SIG-M5 treated with dmso at 0.1 percent for 504 hours (cell line): Measurements from ENCODE around the gene VIPR1.

Experiments used
- DNase-seq: peaks from one replicate; lab custom pipeline; 2025; ENCODE audit not compliant: unreplicated experiment; lab: John Stamatoyannopoulos, UW

Gene VIPR1

GRCh38 chr3:42509111-42509510, 6.7 kb downstream of the VIPR1 start:
- DNase-seq, result no peak

DNA sequence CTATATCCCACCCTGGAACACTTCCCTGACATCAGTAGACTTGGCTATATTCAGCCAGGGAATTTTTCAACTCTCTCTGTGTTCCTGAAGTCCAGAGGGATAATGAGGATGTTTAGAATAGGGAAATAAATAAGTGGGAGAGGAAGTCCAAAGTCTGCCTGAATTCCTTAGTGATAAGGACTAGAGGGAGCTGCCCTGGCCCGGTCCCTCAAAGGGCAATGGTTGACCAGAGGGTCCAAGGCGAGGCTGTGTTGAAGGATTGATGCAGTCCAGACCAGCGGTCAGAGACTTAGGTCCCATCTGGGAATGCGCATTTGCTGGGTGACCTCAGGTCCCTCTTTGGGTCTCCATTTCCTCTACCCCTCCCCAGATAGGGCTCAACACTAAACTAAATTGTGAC, 7.9 kb downstream of the VIPR1 start:
- DNase-seq, result no peak

- DNase-seq, result no peak
Observed at GRCh38 chr3:42511201-42511600, 8.8 kb downstream of the VIPR1 start.

DNA sequence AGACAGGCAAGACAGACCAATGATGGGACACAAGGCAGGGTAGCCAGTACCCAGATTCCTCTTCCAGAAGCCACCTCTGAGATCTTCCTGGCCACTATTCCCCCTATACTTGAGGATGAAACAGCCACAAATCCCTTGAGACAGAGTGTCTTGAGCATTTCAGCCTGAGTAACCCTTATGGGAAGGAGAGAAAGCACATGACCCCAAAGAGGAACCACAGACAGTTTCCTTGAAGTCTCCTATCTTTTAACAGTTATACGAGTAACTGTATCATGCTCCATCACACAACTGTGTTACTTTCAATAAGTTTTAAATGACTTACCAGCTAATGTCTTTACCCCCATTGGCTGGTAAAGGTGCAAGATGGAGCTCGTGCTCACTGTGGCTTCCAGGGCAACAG, 9.3 kb downstream of the VIPR1 start:
- DNase-seq, result no peak

- DNase-seq, result no peak
Observed at GRCh38 chr3:42513121-42513520, 10.7 kb downstream of the VIPR1 start.

- DNase-seq, result no peak
Observed at GRCh38 chr3:42513521-42513920, 11.1 kb downstream of the VIPR1 start.

- DNase-seq, result no peak
Observed at GRCh38 chr3:42514876-42515275, 12.4 kb downstream of the VIPR1 start.

GRCh38 chr3:42515391-42515916, 13.0 kb downstream of the VIPR1 start:
- no peak for DNase-seq

GRCh38 chr3:42515976-42516375, 13.5 kb downstream of the VIPR1 start:
- no peak for DNase-seq

GRCh38 chr3:42516443-42516842, 14.0 kb downstream of the VIPR1 start:
- DNase-seq, result no peak

DNA sequence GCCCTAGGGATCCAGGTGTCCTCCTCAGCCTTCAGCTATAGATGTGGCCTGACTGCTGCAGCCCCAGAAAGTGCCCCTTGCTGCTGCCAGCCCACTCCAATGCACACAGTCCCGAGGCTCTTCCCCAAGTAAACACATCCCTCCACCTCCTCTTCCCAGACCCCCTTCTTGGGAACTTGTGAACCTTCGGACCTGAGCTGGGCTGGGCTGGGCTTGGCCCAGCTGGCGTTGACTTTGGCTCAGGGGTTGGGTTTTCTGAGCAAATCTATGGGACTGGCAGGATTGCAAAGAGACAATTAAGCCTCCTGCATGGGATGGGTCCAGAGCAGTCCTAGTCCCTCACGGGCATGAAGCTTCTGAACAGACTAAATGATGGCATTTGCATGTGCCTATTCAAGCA, 14.7 kb downstream of the VIPR1 start:
- DNase-seq, result no peak

- DNase-seq, result peak; percentile 44
Observed at GRCh38 chr3:42518800-42519567, 16.5 kb downstream of the VIPR1 start.

GRCh38 chr3:42519568-42519962, 17.1 kb downstream of the VIPR1 start:
- DNase-seq, result no peak

DNA sequence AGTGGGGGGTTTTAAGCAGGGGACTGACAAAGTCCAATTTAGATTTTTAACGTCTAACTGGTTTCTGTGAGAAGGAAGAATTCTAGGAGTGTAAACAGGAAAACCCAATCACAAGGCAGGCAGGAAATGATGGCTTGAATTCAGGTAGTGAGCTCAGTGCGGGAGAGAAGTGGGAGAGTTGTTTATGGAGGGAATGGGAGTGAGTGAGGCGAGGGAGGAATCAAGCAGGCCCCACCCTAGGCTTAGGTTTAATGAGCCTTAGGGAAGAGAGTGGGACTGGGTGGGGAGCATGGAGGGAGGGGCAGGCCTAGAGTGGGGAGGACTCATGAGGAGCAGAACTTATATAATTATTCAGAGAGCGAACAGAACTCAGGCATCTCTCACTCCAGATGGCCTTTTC, 17.9 kb downstream of the VIPR1 start:
- DNase-seq, result no peak

DNA sequence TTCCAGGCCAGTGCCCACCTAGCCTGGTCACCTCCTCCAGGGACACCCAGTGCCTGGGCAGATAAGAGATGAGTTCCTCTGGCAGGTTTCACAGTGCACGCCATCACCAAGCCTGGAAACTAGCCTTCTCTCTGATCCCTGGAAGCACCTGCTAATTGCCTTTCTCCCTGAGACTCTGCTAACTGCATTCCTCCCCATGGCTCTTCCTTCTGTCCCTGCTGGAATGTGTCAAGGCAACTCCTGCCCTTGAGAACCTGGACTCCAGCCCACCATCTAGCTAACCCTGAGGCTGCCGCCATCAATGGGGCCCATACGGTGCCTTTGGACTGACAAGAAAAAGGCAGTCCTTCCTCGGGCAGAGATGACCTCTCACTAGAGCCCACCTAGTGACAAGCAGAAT, 18.5 kb downstream of the VIPR1 start:
- DNase-seq, result no peak

- DNase-seq, result no peak
Observed at GRCh38 chr3:42524751-42525150, 22.3 kb downstream of the VIPR1 start.

- DNase-seq, result no peak
Observed at GRCh38 chr3:42525212-42525611, 22.8 kb downstream of the VIPR1 start.

DNA sequence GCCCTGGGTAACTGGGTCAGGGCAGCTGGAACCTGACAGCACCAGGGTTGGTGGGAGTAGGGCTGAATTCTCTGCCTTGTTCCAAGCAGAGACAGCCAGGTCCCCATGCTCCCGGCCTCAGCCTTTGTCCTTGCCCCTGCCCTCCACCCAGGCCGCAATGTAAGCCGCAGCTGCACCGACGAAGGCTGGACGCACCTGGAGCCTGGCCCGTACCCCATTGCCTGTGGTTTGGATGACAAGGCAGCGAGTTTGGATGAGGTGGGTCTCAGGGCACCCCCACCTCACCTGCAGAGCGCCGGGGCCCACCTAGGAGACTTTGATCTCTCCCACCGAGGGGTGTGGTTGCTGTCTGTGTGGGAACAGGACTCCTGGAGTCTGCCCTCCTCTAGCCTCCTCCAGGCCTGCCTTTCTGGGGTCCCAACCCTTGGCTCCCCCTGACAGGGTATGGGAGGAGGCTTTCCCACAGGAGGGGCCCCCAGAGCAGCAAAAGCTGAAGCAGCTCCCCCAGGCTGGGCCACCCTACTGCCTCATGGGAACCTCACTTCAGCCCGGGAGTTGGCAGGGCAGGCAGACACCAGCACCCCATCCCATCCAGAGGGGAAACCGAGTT, 23.4 kb downstream of the VIPR1 start:
- no peak for DNase-seq

DNA sequence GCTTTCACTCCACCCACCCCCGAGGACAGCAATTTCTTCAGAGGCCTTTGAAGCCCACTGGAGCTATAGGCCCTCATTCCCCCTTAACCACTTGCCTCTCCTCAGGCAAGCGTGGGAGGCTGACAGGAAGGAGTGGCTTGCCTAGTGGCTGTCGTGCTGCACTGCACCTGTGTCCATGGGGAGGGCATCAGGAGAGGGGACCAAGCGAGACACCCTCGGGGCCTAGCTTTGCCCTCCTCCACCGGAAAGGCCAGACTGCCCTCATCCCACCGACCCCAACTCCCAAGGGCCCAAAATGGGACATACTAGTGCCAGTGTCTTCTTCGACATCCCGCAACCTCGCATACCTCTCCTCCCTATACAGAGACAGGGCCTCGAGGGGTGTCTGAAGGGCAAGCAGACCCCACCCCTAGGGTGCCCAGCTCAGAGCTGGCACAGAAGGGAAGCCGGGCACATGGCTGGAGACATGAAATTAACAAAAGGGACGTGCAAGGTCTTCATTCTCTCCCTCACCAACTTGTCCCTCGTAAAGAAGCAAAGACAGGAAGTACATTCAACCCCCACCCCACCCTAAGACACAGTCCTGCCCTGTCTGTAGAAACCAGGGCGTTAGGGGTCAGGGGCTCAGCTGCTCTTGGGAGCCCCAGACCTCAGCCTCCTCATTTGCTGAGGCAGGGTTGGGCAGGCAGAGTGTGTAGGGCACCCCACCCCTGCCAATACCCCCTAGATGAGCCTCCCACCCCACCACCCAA, 24.3 kb downstream of the VIPR1 start:
- DNase-seq, result no peak

- DNase-seq, result no peak
Observed at GRCh38 chr3:42527368-42527917, 25.0 kb downstream of the VIPR1 start.

- peak; percentile 56 for DNase-seq
Observed at GRCh38 chr3:42529468-42529867, 27.0 kb downstream of the VIPR1 start.

- DNase-seq, result no peak
Observed at GRCh38 chr3:42530073-42530472, 27.6 kb downstream of the VIPR1 start.
